GM18511 (cell line): Measurements from ENCODE around the gene DNAH5.

Experiments used
- ATAC-seq: cut with Tn5 transposase; IDR thresholded peaks from one replicate; pipeline ENCODE4 v1.9.1; 2021; ENCODE audit warnings: mild to moderate bottlenecking, moderate library complexity; ENCODE audit not compliant: unreplicated experiment

The DNAH5 gene

DNA sequence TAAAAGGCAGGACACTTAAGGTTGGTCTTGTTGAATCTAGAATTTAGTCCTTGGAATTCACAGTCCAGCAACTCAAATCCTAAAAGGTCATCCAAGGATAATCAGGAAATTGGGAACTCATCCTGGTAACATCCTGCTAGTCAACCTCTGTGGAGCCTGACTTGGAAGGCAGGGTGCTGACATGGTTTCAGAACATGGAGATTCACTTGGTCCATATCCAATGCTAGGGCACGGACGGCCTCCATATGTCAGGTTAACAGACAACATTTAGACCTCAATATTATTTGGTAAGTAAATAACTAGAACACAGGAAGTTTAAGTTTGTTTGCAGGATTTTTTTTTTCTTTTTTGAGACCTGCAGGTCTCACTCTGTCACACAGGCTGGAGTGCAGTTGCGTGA is 783 bp upstream of the DNAH5 start:
- no peak for ATAC-seq

DNA sequence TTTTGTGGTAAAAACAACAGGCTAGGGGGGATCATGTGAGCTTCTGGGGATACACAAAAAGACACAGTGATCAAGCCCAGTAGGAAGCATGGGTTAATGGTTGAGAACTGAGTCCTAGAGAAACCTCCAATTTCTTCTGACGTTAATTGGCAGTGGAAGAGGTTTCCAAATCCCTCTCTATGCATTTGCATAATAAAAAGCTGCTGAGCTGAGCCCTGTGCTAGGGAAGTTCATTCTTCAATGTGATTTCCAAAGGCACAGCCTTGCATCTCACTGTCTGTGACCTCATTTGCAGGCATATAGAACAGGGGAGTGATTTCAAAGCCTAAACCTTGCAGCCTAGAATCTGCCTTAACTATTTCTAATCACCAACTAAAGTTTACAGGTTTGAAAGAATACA is 812 bp downstream of the DNAH5 start:
- ATAC-seq: no peak

DNA sequence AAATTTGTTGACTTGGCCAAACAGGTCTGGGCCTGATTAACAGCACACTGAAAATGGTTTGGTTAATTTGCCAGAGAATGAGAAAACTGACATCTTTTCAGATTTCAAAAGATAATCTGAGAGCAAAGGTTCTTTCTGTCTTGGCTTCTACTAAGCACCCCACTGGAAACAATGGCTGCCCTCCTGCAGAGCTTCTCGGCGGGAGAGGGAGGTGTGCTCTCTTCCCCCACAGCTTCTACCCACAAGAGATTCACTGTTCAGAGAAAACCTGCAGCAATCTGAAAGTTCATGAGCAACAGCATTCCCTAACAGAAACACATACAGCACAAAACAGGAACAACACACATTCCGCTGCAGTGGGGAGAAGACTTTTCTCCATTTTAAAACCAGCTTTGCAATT is 3.0 kb downstream of the DNAH5 start:
- no peak for ATAC-seq

DNA sequence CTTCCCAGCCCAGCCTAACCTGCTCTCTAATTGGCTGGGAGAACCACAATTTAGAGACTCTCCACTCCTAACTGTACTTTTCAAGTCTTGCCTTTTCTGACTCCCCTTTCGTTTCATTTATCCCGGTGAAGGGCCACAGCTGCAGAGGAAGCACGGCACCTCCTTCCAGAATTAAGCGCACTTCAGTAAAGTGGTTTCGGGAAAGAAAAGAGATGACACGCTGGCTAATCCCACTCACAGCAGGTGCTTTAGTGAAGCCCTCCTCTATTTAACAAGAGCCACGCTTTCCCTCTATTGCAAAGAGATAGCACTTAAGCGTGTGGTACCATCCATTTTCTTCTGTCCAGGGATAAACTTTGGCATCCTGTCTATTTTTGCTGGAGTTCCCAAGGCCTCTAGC is 4.8 kb downstream of the DNAH5 start:
- no peak for ATAC-seq

DNA sequence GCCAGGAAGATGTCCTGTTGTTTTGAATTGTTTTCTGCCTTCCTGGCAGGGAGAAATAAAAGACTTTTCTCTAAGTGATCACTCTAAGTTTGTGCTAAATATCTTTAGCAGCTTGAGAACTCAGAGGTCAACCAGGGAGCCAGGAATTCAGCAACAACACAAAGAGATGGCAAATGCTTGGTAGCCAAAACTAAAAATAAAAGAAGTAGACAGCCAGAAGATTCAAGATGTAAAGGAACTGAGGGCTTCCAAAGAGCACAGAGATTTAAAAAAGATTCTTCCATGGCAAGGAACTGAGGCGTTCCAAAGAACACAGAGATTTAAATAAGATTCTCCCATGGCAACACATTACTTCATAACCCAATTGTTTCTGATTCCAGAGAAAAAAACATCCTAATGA is 9.6 kb downstream of the DNAH5 start:
- ATAC-seq: no peak

DNA sequence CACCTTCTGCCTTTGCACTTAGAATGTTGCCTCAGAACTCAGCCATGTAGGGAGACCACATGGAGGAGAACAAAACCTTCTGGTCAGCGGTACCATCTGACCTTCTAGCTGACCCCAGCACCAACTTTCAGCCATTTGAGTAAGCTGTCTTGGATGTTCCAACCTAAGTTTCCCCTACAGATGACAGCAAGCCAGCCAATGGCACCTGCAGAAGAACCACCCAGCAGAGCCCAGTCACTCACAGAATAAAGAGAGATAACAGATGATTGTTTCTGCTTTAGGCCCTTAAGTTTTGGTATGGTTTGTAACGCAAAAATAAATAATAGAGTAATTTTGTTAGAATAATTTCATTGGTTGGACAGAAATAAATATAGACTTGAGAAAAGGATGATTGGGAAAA is 10.4 kb downstream of the DNAH5 start:
- ATAC-seq: no peak

DNA sequence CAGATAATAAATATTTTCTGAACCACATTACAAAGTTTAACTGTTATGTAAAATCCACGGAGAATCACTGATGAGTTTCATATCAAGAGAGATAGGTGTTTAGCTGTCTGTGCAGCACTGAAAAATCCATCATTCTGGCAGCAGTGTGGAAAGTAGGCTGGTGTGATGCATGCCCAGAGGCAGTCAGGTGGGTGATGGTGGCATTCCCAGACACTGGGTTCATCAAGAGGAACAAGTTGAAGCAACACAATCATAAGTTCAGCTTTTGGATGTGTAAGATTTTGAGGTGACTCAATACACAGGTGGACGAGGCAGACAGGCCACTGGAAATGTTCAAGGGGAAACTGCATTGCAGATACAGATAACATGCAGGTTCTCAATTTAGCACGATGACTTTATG is 11.9 kb downstream of the DNAH5 start:
- ATAC-seq: no peak

- no peak for ATAC-seq
Measured at GRCh38 chr5:13932011-13932410, 12.5 kb downstream of the DNAH5 start.

DNA sequence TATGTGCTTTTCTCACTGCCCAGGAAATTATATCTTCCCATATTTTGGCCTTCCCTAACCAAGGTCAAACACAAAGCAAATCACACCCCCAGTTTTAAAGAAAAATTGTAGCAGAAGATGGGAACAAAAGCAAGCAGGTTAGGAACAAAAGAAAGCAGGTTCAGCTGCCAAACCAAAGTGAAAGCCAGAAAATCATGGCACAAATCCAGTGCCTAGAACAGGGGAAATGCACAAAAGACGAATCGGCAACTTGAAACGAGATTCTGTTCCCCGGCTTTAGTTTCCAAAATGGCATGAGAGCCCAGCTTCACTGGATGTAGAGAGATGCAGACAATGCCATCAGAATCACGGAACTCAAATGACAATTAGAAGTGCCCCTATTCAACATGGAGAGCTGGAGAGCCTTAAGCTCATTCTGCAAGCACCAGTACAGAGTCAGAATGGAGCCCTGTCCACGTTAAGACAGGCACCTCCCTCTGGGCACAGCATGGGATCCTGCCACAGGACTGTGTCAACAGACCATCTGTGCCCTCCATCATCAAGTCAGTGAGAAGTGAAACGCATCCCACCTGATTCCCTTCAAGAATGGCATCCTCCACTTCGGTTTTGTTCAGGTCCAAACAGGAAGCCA is 13.8 kb downstream of the DNAH5 start:
- ATAC-seq: no peak

- ATAC-seq: no peak
Measured at GRCh38 chr5:13926731-13927130, 17.8 kb downstream of the DNAH5 start.

GRCh38 chr5:13921578-13921977 is 22.9 kb downstream of the DNAH5 start:
- no peak for ATAC-seq

- ATAC-seq: no peak
Measured at GRCh38 chr5:13919786-13920185, 24.7 kb downstream of the DNAH5 start.

DNA sequence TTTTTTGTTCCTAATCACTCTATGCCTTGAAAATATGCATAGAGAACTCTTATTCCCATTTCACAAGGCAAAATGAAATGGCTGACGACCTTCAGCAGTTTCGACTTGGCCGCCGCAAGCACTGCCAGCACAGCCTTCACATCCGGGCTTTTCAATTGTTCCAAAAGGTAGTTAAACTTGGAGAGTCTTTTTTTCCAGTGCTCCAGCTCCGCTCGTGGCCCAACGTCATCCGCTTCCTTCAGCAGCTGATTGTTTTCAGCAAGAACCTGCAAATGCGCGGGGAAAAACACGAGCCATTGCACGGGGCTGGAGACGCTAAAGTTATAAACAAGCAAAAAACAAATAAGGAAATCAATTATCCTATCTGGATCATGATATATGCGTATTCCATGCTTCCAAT is 25.4 kb downstream of the DNAH5 start:
- ATAC-seq: no peak

DNA sequence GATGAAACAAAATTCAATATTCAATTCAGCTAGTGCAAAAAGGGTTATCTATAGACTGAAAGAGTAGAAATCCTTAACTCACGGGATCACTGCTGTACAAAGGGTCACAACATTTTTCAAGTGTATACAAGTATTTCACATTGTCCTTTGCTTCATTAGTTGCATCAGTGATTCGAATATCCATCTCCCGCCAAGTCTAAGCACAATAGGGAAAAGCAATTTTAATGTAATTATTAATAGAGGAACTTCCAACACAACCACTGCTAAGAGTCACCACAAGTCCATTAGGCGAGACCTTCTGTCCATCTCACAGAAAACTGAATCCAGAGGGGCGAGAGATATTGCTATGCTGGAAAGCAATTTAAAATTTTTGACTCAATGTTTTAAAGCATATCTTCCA is 27.4 kb downstream of the DNAH5 start:
- no peak for ATAC-seq

GRCh38 chr5:13913962-13914361 is 30.5 kb downstream of the DNAH5 start:
- ATAC-seq: no peak

- ATAC-seq: no peak
Measured at GRCh38 chr5:13910637-13911288, 33.7 kb downstream of the DNAH5 start.

GRCh38 chr5:13910201-13910600 is 34.3 kb downstream of the DNAH5 start:
- ATAC-seq: no peak

DNA sequence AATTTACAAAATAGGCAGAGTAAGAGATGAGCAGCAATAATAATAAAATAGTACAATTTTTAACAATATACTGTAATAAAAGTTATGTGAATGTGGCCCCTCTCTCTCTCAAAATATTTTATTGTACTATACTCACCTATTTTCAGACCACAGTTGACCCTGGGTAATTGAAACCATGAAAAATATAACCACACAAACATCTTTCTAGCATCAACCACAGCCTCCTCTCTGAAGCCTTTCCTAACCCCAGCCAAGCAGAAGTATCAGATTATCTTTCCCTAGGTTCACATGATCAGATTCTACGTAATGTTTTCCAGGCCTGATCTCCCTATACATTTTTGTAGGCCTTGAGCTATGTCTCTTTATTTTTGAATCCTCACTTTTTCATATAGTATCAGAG is 35.2 kb downstream of the DNAH5 start:
- ATAC-seq: no peak

DNA sequence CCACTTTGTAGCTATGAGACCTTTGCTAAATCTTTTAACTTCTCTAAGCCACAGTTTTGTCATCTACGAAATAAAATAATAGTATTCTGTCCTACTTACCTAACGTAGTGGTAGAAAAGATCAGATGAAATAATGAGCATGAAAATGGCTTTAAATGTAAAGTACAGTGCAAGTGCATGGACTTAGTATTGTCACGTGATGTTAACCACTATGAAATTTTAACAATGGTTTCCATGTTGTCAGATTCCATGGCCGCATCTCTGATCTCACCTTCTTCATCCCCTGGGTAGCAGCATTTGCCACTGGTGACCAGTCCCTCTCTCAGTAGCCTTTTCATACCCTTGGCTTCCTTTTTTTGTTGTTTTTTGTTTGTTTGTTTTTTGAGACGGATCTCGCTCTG is 45.9 kb downstream of the DNAH5 start:
- no peak for ATAC-seq

- no peak for ATAC-seq
Measured at GRCh38 chr5:13878357-13878756, 66.1 kb downstream of the DNAH5 start.

DNA sequence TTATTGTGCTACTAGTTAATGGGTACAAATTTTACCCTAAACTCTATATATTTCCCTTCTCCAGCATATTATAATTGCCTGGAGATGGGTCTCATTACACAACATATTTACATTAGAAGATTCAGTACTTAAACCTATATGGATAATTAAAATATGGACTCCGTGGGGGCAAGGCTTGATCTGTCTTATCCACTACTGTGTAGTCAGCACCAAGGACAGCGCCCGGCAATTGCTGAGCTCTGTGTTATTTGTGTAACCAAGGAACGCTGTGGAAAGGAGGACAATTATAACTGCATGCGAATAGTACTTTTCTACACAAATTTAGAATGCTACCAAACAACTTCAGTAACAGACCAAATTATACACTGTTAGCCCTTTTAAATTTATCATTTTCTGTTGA is 77.7 kb downstream of the DNAH5 start:
- ATAC-seq: no peak

DNA sequence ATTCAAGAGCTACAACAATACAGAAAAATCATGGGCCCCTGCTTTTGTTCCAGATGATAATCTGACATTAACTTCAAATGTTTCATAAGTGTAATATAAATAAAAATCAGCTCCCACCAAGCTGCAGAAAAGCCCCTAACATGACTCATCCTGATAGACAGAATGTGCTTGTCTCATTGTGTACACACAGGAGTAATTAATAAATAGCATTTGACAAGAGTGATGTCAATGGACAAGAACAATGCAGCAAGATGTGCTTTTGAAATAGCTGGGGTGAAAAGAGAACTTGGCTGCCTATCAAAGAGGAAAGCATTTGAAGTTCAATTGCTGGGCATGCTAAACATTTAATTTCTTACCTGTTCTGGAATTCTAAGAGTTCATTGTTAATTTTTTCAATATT is 79.2 kb downstream of the DNAH5 start:
- no peak for ATAC-seq

- ATAC-seq: no peak
Measured at GRCh38 chr5:13860146-13860545, 84.3 kb downstream of the DNAH5 start.
